Stomach (tissue), 4 donors: Measurements from ENCODE around the gene FGR.

Experiments
- POLR2A ChIP-seq, 4 donors: fragments of 450-650 bp; IDR thresholded peaks; one replicate each; pipeline ENCODE4 v1.6.1; 2016; ENCODE audit warnings: antibody characterized with exemption in 4 of 4, control low read depth in 2 of 4, mild to moderate bottlenecking in 1 of 4, moderate library complexity in 1 of 4
- POLR2AphosphoS5 ChIP-seq, 3 donors: sonication (generic); formaldehyde crosslinking; IDR thresholded peaks; one replicate each; pipeline ENCODE4 v1.6.1; 2016; ENCODE audit warnings: antibody characterized with exemption in 3 of 3
- TF ChIP-seq, protein P1 (sequence below), 7 experiments: fragments of 450-650 bp in 4 of 7; fragments of 200-600 bp in 3 of 7; sonication (generic) in 3 of 7; IDR thresholded peaks; one replicate each; pipeline ENCODE4 v1.5.1; 2016 to 2019; ENCODE audit warnings: antibody characterized with exemption in 7 of 7, control low read depth in 2 of 7, mild to moderate bottlenecking in 1 of 7

GRCh38 chr1:27623327-27624212 lies 11.4 kb downstream of the FGR start:
- TF ChIP-seq POLR2AphosphoS5 (IDR thresholded peaks at IDR 0.05) = no peak
- TF ChIP-seq, protein P1, sequence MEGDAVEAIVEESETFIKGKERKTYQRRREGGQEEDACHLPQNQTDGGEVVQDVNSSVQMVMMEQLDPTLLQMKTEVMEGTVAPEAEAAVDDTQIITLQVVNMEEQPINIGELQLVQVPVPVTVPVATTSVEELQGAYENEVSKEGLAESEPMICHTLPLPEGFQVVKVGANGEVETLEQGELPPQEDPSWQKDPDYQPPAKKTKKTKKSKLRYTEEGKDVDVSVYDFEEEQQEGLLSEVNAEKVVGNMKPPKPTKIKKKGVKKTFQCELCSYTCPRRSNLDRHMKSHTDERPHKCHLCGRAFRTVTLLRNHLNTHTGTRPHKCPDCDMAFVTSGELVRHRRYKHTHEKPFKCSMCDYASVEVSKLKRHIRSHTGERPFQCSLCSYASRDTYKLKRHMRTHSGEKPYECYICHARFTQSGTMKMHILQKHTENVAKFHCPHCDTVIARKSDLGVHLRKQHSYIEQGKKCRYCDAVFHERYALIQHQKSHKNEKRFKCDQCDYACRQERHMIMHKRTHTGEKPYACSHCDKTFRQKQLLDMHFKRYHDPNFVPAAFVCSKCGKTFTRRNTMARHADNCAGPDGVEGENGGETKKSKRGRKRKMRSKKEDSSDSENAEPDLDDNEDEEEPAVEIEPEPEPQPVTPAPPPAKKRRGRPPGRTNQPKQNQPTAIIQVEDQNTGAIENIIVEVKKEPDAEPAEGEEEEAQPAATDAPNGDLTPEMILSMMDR (IDR thresholded peaks at IDR 0.05) = no peak
- TF ChIP-seq POLR2A (IDR thresholded peaks at IDR 0.05) = no peak
